MCF 10A (cell line): ENCODE results near the gene SLC35F4. TPM values are rescaled to one million over a fixed set of nuclear protein-coding genes. Genes with fewer than 3 reads are reported as not detected.

Experiments
- BruUV-seq: library from RNA; stranded (reverse); fragments of 400-500 nt; replicated peaks from 2 replicates; lab custom pipeline; 2021; lab: Mats Ljungman, UMichigan
- CTCF ChIA-PET: fragments of 300-600 bp; sonication (Branson Sonifier 250); formaldehyde crosslinking; extraction: SDS; loops from one replicate; lab custom pipeline; 2021; ENCODE audit warnings: antibody characterized with exemption, inconsistent platforms; lab: Yijun Ruan, JAX
- POLR2A ChIA-PET: fragments of 300-600, 350-650 bp; sonication (Branson Sonifier 250); formaldehyde crosslinking; extraction: SDS; loops from one replicate; lab custom pipeline; 2020; ENCODE audit warnings: antibody characterized with exemption, inconsistent platforms; lab: Yijun Ruan, JAX
- DNase-seq: peaks from one replicate; pipeline ENCODE4 v3.0.0-alpha.2; 2018; ENCODE audit not compliant: unreplicated experiment
- H3K27ac Mint-ChIP-seq: one replicate; pipeline ENCODE4 v1.8.0; 2022; ENCODE audit warnings: mild to moderate bottlenecking, low read depth, mixed read lengths; ENCODE audit not compliant: unreplicated experiment
- H3K27me3 Mint-ChIP-seq: one replicate; pipeline ENCODE4 v1.8.0; 2022; ENCODE audit warnings: mixed read lengths; ENCODE audit not compliant: insufficient read depth, unreplicated experiment
- H3K36me3 Mint-ChIP-seq: one replicate; pipeline ENCODE4 v1.8.0; 2022; ENCODE audit warnings: mild to moderate bottlenecking, moderate library complexity, mixed read lengths; ENCODE audit not compliant: insufficient read depth, unreplicated experiment
- H3K4me1 Mint-ChIP-seq: one replicate; pipeline ENCODE4 v1.8.0; 2022; ENCODE audit warnings: mixed read lengths; ENCODE audit not compliant: insufficient read depth, unreplicated experiment
- H3K4me3 Mint-ChIP-seq: one replicate; pipeline ENCODE4 v1.8.0; 2022; ENCODE audit warnings: mild to moderate bottlenecking, moderate library complexity, mixed read lengths; ENCODE audit not compliant: unreplicated experiment
- H3K9me3 Mint-ChIP-seq: one replicate; pipeline ENCODE4 v1.8.0; 2022; ENCODE audit warnings: mixed read lengths; ENCODE audit not compliant: unreplicated experiment
- CTCF ChIP-seq: fragments of 200-600 bp; IDR thresholded peaks from one replicate; pipeline ENCODE4 v1.8.0; 2022; ENCODE audit warnings: antibody characterized with exemption, mild to moderate bottlenecking; ENCODE audit not compliant: unreplicated experiment
- intact Hi-C: fragments of 100-400 bp; cut with micrococcal nuclease; formaldehyde crosslinking; loops from 2 replicates; pipeline ENCODE4 v1.14.1; 2022
- total RNA-seq: library from RNA; stranded (reverse); gene quantifications from 2 replicates; pipeline ENCODE4 v1.2.3, GENCODE V29; 2022

Gene SLC35F4
- total RNA-seq, 1 experiment from 2014 or later: not detected

- no peak overlapping the region for H3K4me3 Mint-ChIP-seq
- TF ChIP-seq CTCF: no peak
- BruUV-seq: no TSS peak
- H3K27me3 Mint-ChIP-seq: no peaks in the 10 kb centered on the region
- no peak for DNase-seq
- ChIA-PET CTCF (interaction anchor here (0.5 kb wide), 1 partner anchor 86 kb away, joined by 3 read pairs; no protein-coding TSS in a partner anchor), POLR2A (interaction anchor here (0.9 kb wide), 1 partner anchor 9 kb away, joined by 3 read pairs; no protein-coding TSS in a partner anchor)
- H3K36me3 Mint-ChIP-seq: no peaks in the 10 kb centered on the region
- no peaks in the 10 kb centered on the region for H3K9me3 Mint-ChIP-seq
- no peak overlapping the region for H3K27ac Mint-ChIP-seq
- intact Hi-C loops: no loop called here
- H3K4me1 Mint-ChIP-seq: no peaks in the 10 kb centered on the region
Measured at GRCh38 chr14:57797160-57797559, 68.7 kb downstream of the SLC35F4 start.

DNA sequence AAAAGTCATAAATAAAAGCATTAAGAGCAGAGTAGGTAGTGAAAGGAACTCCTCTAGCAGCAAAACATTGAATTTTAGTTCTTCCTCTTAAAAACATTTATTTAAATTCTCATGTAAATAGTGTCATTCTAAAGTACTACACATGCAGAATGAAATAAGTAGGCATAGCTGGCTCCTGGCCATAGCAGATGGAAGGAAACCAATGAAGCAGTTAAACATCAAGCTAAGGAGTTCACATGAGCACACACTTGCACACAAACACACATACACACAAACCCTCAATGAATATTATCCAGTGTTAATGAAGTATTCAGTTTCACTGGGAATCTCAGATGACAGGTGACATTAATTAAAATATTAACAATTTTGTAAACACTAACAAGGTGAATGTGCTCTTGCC lies 69.3 kb downstream of the SLC35F4 start:
- ChIA-PET CTCF (no interaction called here), POLR2A (interaction anchor here (0.9 kb wide), 1 partner anchor 10 kb away, joined by 3 read pairs; no protein-coding TSS in a partner anchor)
- no TSS peak for BruUV-seq
- no peak for DNase-seq
- Mint-ChIP-seq H3K27ac (no peak overlapping the region), H3K9me3 (no peaks in the 10 kb centered on the region), H3K4me3 (no peak overlapping the region), H3K36me3 (no peaks in the 10 kb centered on the region), H3K4me1 (no peaks in the 10 kb centered on the region), H3K27me3 (no peaks in the 10 kb centered on the region)
- TF ChIP-seq CTCF: no peak
- intact Hi-C loops: no loop called here

DNA sequence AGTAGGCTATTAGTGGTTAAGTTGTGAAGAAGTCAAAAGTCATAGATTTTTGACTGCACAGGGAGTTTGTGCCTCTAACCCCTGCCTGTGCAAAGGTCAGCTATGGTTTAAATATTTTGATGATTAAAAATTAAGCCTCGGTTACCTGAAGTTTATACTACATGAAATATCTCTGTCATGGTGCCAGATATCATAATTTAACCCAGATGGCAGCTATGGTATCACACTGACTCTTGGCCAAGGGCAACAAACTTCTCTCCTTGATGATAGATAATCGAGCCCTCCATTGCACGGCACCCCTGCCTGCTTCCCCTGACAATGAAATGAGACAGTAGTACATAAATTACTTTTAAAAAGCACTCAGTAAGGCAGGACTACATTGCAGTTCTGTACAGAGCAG lies 80.8 kb downstream of the SLC35F4 start:
- POLR2A ChIA-PET: no interaction called here
- no peaks in the 10 kb centered on the region for H3K36me3 Mint-ChIP-seq
- intact Hi-C loops: no loop called here
- H3K9me3 Mint-ChIP-seq: peaks cover 37% of the 10 kb centered on the region
- BruUV-seq: no TSS peak
- no peak for TF ChIP-seq CTCF
- no peaks in the 10 kb centered on the region for H3K27me3 Mint-ChIP-seq
- H3K4me3 Mint-ChIP-seq: no peak overlapping the region
- H3K4me1 Mint-ChIP-seq: no peaks in the 10 kb centered on the region
- CTCF ChIA-PET: interaction anchor here (0.7 kb wide), 1 partner anchor 118 kb away, joined by 3 read pairs; no protein-coding TSS in a partner anchor
- no peak for DNase-seq
- H3K27ac Mint-ChIP-seq: no peak overlapping the region

DNA sequence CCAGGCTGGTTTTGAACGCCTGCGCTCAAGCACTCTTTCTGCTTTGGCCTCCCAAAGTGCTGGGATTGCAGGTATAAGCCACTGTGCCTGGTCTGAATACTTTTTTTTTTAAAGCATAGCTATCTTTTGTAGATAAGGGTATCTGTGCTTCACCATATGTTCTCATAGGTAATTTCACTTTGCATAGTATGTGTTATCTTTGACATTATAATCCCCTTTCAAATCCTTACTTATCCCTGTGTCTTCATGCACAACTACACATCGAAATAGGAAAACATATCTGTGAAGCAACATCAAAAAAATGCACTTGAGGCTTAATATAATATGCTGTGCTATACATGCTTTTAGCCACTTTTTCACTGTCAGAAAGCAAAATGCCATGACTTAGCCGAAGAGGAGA lies 94.1 kb downstream of the SLC35F4 start:
- Mint-ChIP-seq H3K9me3 (no peaks in the 10 kb centered on the region), H3K4me1 (no peaks in the 10 kb centered on the region), H3K27me3 (no peaks in the 10 kb centered on the region), H3K4me3 (no peak overlapping the region), H3K27ac (no peak overlapping the region), H3K36me3 (no peaks in the 10 kb centered on the region)
- no peak for DNase-seq
- intact Hi-C loops: no loop called here
- no peak for TF ChIP-seq CTCF
- ChIA-PET CTCF (no interaction called here), POLR2A (no interaction called here)
- no TSS peak for BruUV-seq
